Esophagus muscularis mucosa (tissue), 4 donors: Measurements from ENCODE around the gene ZSCAN12. TPM values are rescaled to one million over a fixed set of nuclear protein-coding genes. Genes with fewer than 3 reads are reported as not detected.

Experiments used
- DNase-seq: peaks from one replicate; pipeline ENCODE4 v3.0.0-alpha.2; 2017; ENCODE audit errors: extremely low spot score
- H3K27ac ChIP-seq, 4 donors: fragments of 200-600 bp; sonication (generic); replicated peaks in 1 of 4; 1 replicate in 3 of 4; 2 replicates in 1 of 4; pipeline ENCODE4 v1.5.1; 2016 to 2019; ENCODE audit warnings: mild to moderate bottlenecking in 1 of 4
- H3K27me3 ChIP-seq, 4 donors: fragments of 200-600 bp; sonication (generic); one replicate each; pipeline versions ENCODE4 v1.5.1 to v1.6.0; 2016 to 2019
- H3K36me3 ChIP-seq, 4 donors: fragments of 200-600 bp; sonication (generic); one replicate each; pipeline ENCODE4 v1.5.1; 2016 to 2019
- H3K4me1 ChIP-seq, 4 donors: fragments of 200-600 bp; sonication (generic); one replicate each; pipeline ENCODE4 v1.5.1; 2016 to 2019
- H3K4me3 ChIP-seq, 4 donors: fragments of 200-600 bp; sonication (generic); 1 replicate in 2 of 4; 2 replicates in 2 of 4; pipeline ENCODE4 v1.5.1; 2016 to 2019; ENCODE audit warnings: mild to moderate bottlenecking in 4 of 4, moderate library complexity in 1 of 4
- H3K9me3 ChIP-seq, 4 donors: fragments of 200-600 bp; sonication (generic); 1 replicate in 3 of 4; 2 replicates in 1 of 4; pipeline ENCODE4 v1.5.1; 2016 to 2019
- EP300 ChIP-seq: sonication (generic); formaldehyde crosslinking; IDR thresholded peaks from one replicate; pipeline ENCODE4 v1.6.1; 2017; ENCODE audit warnings: antibody characterized with exemption
- POLR2A ChIP-seq: fragments of 450-650 bp; IDR thresholded peaks from one replicate; pipeline ENCODE4 v1.6.1; 2017; ENCODE audit warnings: antibody characterized with exemption, moderate library complexity, mild to moderate bottlenecking, low read depth
- POLR2AphosphoS5 ChIP-seq, 2 donors: sonication (generic); formaldehyde crosslinking; IDR thresholded peaks; one replicate each; pipeline ENCODE4 v1.6.1; 2017; ENCODE audit warnings: antibody characterized with exemption in 2 of 2
- WGBS: methylation state at CpG from one replicate; pipeline ENCODE4 v1.1.5; 2018; 5-methylcytosine and 5-hydroxymethylcytosine counted together
- intact Hi-C: fragments of 100-400 bp; cut with DNase I; formaldehyde crosslinking; loops from one replicate; pipeline ENCODE4 v1.15.1; 2023
- total RNA-seq, 4 donors: library from RNA; depleted of rRNA; stranded (reverse); fragments of >200 nt; gene quantifications; one replicate each; pipeline versions ENCODE4 v1.1.0 to v1.2.1, GENCODE V29; 2016
- TF ChIP-seq, protein P1 (sequence below), 3 experiments: fragments of 200-600 bp in 2 of 3; fragments of 450-650 bp in 1 of 3; sonication (generic) in 2 of 3; IDR thresholded peaks; one replicate each; pipeline ENCODE4 v1.5.1; 2017 to 2019; ENCODE audit warnings: antibody characterized with exemption in 3 of 3, mild to moderate bottlenecking in 2 of 3, moderate library complexity in 1 of 3

The ZSCAN12 gene
- total RNA-seq, 4 donors from 2014 or later: 4.0 to 5.7 (median 4.6) TPM

DNA sequence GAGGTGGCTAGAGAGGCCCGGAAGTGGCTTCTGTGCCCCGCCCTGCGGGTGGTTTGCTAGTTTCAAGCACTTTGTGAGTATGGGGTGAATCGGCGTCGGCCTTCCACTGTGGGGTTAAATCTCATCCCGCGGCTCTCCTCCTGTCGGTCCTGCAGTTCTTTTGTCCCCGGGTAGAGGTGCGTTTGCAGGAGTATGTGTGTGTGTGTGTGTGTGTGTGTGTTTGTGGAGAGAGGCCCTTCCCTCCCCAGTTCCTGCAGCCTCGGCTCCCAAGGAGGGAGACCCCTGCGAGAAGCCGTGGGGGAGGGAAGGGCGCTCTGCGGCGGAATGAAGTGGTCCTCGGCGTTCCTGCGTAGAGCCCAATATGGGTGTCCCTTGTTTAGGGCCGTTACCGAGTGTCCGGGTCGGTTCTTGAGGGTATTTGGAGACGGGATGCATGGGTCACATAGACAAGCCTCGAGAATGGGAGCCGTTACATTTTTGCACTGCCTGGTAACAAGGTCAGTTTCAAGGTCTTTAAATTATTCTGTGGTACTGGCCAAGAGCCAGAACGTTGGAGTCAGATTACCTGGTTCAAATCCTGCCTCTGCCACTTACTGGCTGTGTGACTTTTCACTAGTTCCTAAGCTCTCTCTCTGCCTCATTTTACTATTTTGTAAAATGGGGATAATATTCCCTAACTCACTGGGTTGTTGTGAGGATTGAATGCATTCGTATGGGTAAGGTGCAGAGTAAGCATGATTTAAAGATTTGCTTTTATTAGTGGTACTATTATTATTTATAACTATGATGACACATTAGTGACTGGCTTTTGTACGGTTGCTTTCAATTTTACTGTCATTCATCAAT lies 49.4 kb downstream of the ZSCAN12 start, which contains the start of gene ZKSCAN3:
Gene ZKSCAN3, plus strand, starts transcription at position 56 of the 846 bp plus-strand sequence. CDS start 9,640 bp downstream, outside the sequence.
- DNase-seq: peak; percentile 93
- no peaks in the 10 kb centered on the region for H3K9me3 ChIP-seq
- H3K4me1 ChIP-seq: peaks cover 25 to 38% (median 34%) of the 10 kb centered on the region in 4 donors
- peak within 1 kb of the TSS; percentile 75 to 78 (median 76) for H3K4me3 ChIP-seq
- peak within 1 kb of the TSS; percentile 76 to 89 (median 84) for H3K27ac ChIP-seq
- H3K36me3 ChIP-seq: no peaks in the 10 kb centered on the region
- intact Hi-C loops: loop anchor here (5.0 kb wide), 1 partner anchor 83 kb away; the partner anchor contains the start of gene ZSCAN26
- WGBS: under 1% methylated on average over 20 of the region's 30 CpGs
- no peaks in the 10 kb centered on the region for H3K27me3 ChIP-seq
- TF ChIP-seq EP300 (no peak), POLR2AphosphoS5 (IDR thresholded peaks at IDR 0.05) (peak; percentile 73)

DNA sequence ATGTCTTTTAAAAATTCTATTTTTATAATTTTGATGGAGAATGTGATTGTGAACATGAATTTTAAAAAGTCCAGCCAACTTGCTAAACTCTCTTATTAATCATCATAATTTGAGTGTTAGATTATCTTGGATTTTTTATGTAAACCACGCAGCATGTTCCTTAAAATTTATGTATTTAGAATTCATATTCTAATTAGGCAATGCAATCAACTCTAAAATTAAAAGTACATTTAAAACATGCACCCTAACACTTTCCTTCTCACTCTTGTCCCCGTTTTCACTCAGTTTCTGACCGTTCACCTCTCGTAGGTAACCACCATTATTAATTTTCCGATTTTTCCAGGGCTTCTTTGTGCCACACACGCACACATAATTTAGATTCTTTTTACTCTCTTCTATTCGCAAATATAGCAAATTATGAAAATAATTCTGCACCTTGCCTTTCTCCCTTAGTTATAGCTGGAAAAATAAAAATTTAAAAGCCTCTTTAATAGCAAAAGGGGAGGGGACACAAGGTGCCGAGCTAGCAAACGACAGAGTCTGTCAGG lies 50.1 kb downstream of the ZSCAN12 start:
- under 1% methylated on average over 9 of the region's 9 CpGs for WGBS
- no peaks in the 10 kb centered on the region for H3K27me3 ChIP-seq
- no peak for TF ChIP-seq EP300
- TF ChIP-seq, protein P1, sequence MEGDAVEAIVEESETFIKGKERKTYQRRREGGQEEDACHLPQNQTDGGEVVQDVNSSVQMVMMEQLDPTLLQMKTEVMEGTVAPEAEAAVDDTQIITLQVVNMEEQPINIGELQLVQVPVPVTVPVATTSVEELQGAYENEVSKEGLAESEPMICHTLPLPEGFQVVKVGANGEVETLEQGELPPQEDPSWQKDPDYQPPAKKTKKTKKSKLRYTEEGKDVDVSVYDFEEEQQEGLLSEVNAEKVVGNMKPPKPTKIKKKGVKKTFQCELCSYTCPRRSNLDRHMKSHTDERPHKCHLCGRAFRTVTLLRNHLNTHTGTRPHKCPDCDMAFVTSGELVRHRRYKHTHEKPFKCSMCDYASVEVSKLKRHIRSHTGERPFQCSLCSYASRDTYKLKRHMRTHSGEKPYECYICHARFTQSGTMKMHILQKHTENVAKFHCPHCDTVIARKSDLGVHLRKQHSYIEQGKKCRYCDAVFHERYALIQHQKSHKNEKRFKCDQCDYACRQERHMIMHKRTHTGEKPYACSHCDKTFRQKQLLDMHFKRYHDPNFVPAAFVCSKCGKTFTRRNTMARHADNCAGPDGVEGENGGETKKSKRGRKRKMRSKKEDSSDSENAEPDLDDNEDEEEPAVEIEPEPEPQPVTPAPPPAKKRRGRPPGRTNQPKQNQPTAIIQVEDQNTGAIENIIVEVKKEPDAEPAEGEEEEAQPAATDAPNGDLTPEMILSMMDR (IDR thresholded peaks at IDR 0.05): no peak
- TF ChIP-seq POLR2A: no peak
- no peak for TF ChIP-seq POLR2AphosphoS5 (IDR thresholded peaks at IDR 0.05)
- peaks cover 18 to 31% (median 27%) of the 10 kb centered on the region in 4 donors for H3K4me1 ChIP-seq
- H3K27ac ChIP-seq: peak overlapping the region; percentile 76 to 89 (median 84)
- H3K36me3 ChIP-seq: no peaks in the 10 kb centered on the region
- intact Hi-C loops: no loop called here
- peak overlapping the region; percentile 75 to 78 (median 76) for H3K4me3 ChIP-seq
- no peaks in the 10 kb centered on the region for H3K9me3 ChIP-seq
- DNase-seq: no peak

DNA sequence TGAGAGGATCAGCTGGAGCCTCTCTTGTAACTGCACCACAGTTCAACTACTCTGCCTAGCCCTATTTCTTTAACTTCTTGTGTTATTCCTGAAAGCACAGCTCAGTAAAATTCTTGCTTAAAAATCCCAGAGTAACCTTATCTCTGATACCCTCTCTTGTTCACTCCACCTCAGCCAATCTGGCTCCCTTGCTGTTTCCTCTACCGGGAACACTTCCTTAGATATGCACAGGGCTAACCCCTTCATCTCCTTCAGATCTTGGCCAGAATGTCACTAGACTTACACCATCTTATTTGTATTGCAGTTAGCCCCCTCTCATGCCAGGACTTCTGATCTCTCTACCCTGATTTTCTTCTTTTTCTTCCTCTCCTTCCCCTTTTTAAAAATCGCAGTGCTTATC lies 52.4 kb downstream of the ZSCAN12 start:
- H3K4me3 ChIP-seq: no peak overlapping the region
- no peaks in the 10 kb centered on the region for H3K27me3 ChIP-seq
- intact Hi-C loops: no loop called here
- WGBS: 27% methylated on average over 2 of the region's 2 CpGs
- H3K9me3 ChIP-seq: no peaks in the 10 kb centered on the region
- H3K36me3 ChIP-seq: no peaks in the 10 kb centered on the region
- H3K4me1 ChIP-seq: peaks cover 11 to 19% (median 15%) of the 10 kb centered on the region in 4 donors
- H3K27ac ChIP-seq: no peak overlapping the region
- DNase-seq: no peak
- TF ChIP-seq EP300 (no peak), POLR2A (no peak), POLR2AphosphoS5 (IDR thresholded peaks at IDR 0.05) (no peak)
- TF ChIP-seq, protein P1 (IDR thresholded peaks at IDR 0.05): no peak

DNA sequence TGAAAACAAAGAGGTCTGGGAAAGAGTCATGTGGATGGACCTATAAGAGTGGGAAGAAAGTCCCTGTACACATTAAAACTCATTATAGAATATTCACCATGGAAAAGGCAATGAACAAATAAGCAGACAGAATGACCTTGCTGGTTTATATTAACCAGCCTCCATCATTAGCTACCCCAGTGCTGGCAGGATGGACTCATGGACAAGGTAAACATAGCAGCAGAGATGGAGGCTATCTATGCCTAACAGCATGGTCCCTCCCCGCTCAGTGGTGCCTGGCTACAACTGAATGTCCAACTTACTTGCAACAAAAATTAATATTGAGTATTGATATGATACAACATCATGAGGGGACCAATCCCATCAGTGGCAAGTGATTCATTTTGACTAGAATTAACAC lies 54.3 kb downstream of the ZSCAN12 start:
- no peak overlapping the region for H3K27ac ChIP-seq
- H3K36me3 ChIP-seq: no peaks in the 10 kb centered on the region
- DNase-seq: no peak
- intact Hi-C loops: no loop called here
- H3K4me3 ChIP-seq: no peak overlapping the region
- H3K4me1 ChIP-seq: peaks cover 0 to under 1% (median under 1%) of the 10 kb centered on the region in 4 donors
- H3K27me3 ChIP-seq: no peaks in the 10 kb centered on the region
- no peaks in the 10 kb centered on the region for H3K9me3 ChIP-seq
- WGBS: 83% methylated on average over 1 of the region's 1 CpG
- TF ChIP-seq, protein P1 (IDR thresholded peaks at IDR 0.05): no peak
- no peak for TF ChIP-seq EP300
- TF ChIP-seq POLR2A: no peak
- TF ChIP-seq POLR2AphosphoS5 (IDR thresholded peaks at IDR 0.05): no peak
